ENCODE results near the gene PLXNA1.

PLXNA1 gene

DNA sequence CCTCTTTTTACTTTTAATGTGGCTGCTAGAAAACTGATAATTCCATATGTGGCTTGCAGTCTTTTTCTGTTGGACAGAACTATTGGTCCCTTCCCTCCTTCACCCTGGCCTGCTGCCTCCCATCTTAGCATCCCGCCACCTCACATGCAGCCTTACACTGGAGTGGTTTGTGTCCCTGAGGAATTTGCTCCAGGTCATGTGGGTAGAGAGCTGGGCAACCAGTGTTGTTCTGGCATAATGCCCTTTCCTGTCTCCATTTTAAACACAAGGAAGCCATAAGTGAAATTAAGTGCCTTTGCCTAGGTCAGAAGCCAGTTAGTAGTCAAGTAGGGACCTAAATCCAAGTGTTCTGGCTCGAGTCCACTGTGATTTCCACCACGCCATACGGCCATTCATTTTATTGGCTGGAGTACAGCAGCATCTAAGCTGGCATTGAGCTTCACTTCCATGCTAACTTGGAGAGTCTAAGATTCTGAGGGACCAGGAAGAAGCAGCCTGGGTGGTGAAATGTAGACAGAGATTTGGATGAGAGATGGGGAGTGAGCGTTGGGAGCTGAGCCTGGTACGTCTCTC lies 46.0 kb upstream of the PLXNA1 start (continued):
- TF ChIP-seq, protein P1, sequence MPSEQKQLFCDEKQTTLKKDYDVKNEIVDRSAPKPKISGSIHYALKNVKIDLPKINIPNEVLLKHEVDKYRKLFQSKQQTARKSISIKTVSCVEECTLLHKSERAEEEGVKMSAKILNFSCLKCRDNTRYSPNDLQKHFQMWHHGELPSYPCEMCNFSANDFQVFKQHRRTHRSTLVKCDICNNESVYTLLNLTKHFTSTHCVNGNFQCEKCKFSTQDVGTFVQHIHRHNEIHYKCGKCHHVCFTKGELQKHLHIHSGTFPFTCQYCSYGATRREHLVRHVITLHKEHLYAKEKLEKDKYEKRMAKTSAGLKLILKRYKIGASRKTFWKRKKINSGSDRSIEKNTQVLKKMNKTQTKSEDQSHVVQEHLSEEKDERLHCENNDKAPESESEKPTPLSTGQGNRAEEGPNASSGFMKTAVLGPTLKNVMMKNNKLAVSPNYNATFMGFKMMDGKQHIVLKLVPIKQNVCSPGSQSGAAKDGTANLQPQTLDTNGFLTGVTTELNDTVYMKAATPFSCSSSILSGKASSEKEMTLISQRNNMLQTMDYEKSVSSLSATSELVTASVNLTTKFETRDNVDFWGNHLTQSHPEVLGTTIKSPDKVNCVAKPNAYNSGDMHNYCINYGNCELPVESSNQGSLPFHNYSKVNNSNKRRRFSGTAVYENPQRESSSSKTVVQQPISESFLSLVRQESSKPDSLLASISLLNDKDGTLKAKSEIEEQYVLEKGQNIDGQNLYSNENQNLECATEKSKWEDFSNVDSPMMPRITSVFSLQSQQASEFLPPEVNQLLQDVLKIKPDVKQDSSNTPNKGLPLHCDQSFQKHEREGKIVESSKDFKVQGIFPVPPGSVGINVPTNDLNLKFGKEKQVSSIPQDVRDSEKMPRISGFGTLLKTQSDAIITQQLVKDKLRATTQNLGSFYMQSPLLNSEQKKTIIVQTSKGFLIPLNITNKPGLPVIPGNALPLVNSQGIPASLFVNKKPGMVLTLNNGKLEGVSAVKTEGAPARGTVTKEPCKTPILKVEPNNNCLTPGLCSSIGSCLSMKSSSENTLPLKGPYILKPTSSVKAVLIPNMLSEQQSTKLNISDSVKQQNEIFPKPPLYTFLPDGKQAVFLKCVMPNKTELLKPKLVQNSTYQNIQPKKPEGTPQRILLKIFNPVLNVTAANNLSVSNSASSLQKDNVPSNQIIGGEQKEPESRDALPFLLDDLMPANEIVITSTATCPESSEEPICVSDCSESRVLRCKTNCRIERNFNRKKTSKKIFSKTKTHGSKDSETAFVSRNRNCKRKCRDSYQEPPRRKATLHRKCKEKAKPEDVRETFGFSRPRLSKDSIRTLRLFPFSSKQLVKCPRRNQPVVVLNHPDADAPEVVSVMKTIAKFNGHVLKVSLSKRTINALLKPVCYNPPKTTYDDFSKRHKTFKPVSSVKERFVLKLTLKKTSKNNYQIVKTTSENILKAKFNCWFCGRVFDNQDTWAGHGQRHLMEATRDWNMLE (tag by site-specific recombination; conservative IDR thresholded peaks at IDR 0.05; ENCODE audit: low read depth), result no peak
- TF ChIP-seq ZNF223 (tag by site-specific recombination; IDR thresholded peaks at IDR 0.05) (no peak), ZNF221 (tag by site-specific recombination; IDR thresholded peaks at IDR 0.05; ENCODE audit: borderline replicate concordance) (no peak), ZNF585B (tag by site-specific recombination; IDR thresholded peaks at IDR 0.05) (no peak), ZNF426 (tag by site-specific recombination; IDR thresholded peaks at IDR 0.05) (no peak), SETDB1 (IDR thresholded peaks at IDR 0.05; ENCODE audit: insufficient read length, low read length) (no peak), ZNF341 (tag by site-specific recombination; IDR thresholded peaks at IDR 0.05; ENCODE audit: low read depth) (no peak), HOXA7 (CRISPR knock-in tag; IDR thresholded peaks at IDR 0.05; ENCODE audit: borderline replicate concordance) (no peak), ZNF239 (tag by site-specific recombination; IDR thresholded peaks at IDR 0.05) (no peak)
- TF ChIP-seq, protein P2, sequence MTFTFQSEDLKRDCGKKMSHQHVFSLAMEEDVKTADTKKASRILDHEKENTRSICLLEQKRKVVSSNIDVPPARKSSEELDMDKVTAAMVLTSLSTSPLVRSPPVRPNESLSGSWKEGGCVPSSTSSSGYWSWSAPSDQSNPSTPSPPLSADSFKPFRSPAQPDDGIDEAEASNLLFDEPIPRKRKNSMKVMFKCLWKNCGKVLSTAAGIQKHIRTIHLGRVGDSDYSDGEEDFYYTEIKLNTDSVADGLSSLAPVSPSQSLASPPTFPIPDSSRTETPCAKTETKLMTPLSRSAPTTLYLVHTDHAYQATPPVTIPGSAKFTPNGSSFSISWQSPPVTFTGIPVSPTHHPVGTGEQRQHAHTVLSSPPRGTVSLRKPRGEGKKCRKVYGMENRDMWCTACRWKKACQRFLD (tag by site-specific recombination; IDR thresholded peaks at IDR 0.05), result no peak
- TF ChIP-seq, protein P3, sequence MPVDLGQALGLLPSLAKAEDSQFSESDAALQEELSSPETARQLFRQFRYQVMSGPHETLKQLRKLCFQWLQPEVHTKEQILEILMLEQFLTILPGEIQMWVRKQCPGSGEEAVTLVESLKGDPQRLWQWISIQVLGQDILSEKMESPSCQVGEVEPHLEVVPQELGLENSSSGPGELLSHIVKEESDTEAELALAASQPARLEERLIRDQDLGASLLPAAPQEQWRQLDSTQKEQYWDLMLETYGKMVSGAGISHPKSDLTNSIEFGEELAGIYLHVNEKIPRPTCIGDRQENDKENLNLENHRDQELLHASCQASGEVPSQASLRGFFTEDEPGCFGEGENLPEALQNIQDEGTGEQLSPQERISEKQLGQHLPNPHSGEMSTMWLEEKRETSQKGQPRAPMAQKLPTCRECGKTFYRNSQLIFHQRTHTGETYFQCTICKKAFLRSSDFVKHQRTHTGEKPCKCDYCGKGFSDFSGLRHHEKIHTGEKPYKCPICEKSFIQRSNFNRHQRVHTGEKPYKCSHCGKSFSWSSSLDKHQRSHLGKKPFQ (tag by site-specific recombination; IDR thresholded peaks at IDR 0.05), result no peak
- TF ChIP-seq, protein P4, sequence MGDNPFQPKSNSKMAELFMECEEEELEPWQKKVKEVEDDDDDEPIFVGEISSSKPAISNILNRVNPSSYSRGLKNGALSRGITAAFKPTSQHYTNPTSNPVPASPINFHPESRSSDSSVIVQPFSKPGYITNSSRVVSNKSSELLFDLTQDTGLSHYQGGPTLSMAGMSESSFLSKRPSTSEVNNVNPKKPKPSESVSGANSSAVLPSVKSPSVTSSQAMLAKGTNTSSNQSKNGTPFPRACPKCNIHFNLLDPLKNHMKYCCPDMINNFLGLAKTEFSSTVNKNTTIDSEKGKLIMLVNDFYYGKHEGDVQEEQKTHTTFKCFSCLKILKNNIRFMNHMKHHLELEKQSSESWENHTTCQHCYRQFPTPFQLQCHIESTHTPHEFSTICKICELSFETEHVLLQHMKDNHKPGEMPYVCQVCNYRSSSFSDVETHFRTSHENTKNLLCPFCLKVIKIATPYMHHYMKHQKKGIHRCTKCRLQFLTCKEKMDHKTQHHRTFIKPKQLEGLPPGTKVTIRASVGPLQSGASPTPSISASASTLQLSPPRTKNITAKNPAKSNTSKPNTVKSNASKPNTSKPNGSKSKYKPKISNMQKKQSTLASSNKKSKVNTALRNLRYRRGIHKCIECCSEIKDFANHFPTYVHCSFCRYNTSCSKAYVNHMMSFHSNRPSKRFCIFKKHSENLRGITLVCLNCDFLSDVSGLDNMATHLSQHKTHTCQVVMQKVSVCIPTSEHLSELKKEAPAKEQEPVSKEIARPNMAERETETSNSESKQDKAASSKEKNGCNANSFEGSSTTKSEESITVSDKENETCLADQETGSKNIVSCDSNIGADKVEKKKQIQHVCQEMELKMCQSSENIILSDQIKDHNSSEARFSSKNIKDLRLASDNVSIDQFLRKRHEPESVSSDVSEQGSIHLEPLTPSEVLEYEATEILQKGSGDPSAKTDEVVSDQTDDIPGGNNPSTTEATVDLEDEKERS (tag by site-specific recombination; IDR thresholded peaks at IDR 0.05), result no peak
- TF ChIP-seq, protein P5, sequence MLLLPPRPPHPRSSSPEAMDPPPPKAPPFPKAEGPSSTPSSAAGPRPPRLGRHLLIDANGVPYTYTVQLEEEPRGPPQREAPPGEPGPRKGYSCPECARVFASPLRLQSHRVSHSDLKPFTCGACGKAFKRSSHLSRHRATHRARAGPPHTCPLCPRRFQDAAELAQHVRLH (tag by site-specific recombination; IDR thresholded peaks at IDR 0.05), result no peak

DNA sequence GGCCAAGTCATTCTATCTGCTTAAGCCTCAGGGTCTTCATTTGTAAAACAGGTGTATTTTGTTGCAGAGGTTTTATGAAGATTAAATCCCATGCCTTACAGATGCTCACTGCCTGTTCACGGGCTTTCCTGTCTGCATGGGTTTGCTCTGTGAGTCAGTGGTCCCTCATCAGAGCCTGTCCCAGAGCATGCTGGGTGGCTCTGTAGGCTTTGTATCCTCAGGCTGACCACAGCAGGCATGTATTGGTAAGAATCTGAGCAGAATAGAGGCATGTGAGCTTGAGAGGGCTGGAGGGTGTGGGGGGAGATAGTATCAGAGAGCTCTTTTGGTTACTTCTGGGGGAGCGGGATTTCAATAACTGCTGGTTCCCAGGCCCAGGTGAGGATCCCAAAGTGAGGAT lies 45.4 kb upstream of the PLXNA1 start:
- CTCF ChIA-PET, result interaction anchor here (1.0 kb wide), 1 partner anchor 185 kb away, joined by 4 read pairs; no protein-coding TSS in a partner anchor
- no peaks in the 10 kb centered on the region for H3K4me1 ChIP-seq (ENCODE audit: control insufficient read depth, insufficient read depth, low read length)
- no peak for TF ChIP-seq YY1 (tag by site-specific recombination; IDR thresholded peaks at IDR 0.05)
- TF ChIP-seq ZNF292 (tag by site-specific recombination; IDR thresholded peaks at IDR 0.05; ENCODE audit: borderline replicate concordance, low read depth), result no peak
- TF ChIP-seq, protein P6, sequence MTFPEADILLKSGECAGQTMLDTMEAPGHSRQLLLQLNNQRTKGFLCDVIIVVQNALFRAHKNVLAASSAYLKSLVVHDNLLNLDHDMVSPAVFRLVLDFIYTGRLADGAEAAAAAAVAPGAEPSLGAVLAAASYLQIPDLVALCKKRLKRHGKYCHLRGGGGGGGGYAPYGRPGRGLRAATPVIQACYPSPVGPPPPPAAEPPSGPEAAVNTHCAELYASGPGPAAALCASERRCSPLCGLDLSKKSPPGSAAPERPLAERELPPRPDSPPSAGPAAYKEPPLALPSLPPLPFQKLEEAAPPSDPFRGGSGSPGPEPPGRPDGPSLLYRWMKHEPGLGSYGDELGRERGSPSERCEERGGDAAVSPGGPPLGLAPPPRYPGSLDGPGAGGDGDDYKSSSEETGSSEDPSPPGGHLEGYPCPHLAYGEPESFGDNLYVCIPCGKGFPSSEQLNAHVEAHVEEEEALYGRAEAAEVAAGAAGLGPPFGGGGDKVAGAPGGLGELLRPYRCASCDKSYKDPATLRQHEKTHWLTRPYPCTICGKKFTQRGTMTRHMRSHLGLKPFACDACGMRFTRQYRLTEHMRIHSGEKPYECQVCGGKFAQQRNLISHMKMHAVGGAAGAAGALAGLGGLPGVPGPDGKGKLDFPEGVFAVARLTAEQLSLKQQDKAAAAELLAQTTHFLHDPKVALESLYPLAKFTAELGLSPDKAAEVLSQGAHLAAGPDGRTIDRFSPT (tag by site-specific recombination; IDR thresholded peaks at IDR 0.05), result no peak
- no peak for TF ChIP-seq ZNF48 (tag by site-specific recombination; IDR thresholded peaks at IDR 0.05)
- no peak for TF ChIP-seq ZNF140 (tag by site-specific recombination; IDR thresholded peaks at IDR 0.05)
- TF ChIP-seq ZNF23 (tag by site-specific recombination; IDR thresholded peaks at IDR 0.05; ENCODE audit: borderline replicate concordance), result no peak
- TF ChIP-seq SP3 (tag by site-specific recombination; IDR thresholded peaks at IDR 0.05), result no peak
- no peak for TF ChIP-seq ZNF19 (tag by site-specific recombination; IDR thresholded peaks at IDR 0.05; ENCODE audit: low read depth)
- no peak for TF ChIP-seq WT1 (tag by site-specific recombination; IDR thresholded peaks at IDR 0.05)
- no peak for TF ChIP-seq ZNF501 (tag by site-specific recombination; IDR thresholded peaks at IDR 0.05)
- TF ChIP-seq ZNF426 (tag by site-specific recombination; IDR thresholded peaks at IDR 0.05), result no peak
- TF ChIP-seq ZBTB20 (tag by site-specific recombination; IDR thresholded peaks at IDR 0.05), result no peak

More for the DNA sequence above, 45.4 kb upstream of the PLXNA1 start:
- no peaks in the 10 kb centered on the region for H3K36me3 ChIP-seq (ENCODE audit: control insufficient read depth in 2 of 2, insufficient read depth in 1 of 2, low read length in 2 of 2)
- H3K9me3 ChIP-seq (ENCODE audit: control insufficient read depth, insufficient read depth, low read depth, low read length), result no peaks in the 10 kb centered on the region
- no peak overlapping the region for H3K27ac ChIP-seq (ENCODE audit: extremely low read depth, low read depth, low read length)
- POLR2A ChIA-PET, result interaction anchor here (0.9 kb wide), 1 partner anchor 15 kb away, joined by 3 read pairs; no protein-coding TSS in a partner anchor
- H3K4me3 ChIP-seq (ENCODE audit: low read depth, low read length), result no peak overlapping the region

All from HEK293 (cell line).